ENCODE measurements around the gene TMPRSS11A.

- no peak for TF ChIP-seq CTCF (conservative IDR thresholded peaks at IDR 0.05; ENCODE audit: low read length)
- no peak for TF ChIP-seq EZH2phosphoT487 (IDR thresholded peaks at IDR 0.05; ENCODE audit: borderline replicate concordance, low read depth, low read length)
Observed at GRCh38 chr4:67861513-67861912, 101.8 kb downstream of the TMPRSS11A start.

All from OCI-LY7 (cell line).